Neural cell (in vitro differentiated cells): ENCODE measurements around the gene WDHD1. TPM values are rescaled to one million over a fixed set of nuclear protein-coding genes. Genes with fewer than 3 reads are reported as not detected.

Experiments
- H2AFZ ChIP-seq: fragments of 200-600, 300-800 bp; sonication (generic), shearing (Covaris generic); 2 replicates; pipeline ENCODE4 v1.6.0; 2014; ENCODE audit warnings: low read depth, mild to moderate bottlenecking, antibody characterized with exemption, low read length, moderate library complexity
- H3F3A ChIP-seq: fragments of 200-600 bp; shearing (Covaris generic); 2 replicates; pipeline ENCODE4 v1.6.1; 2016; ENCODE audit warnings: mild to moderate bottlenecking, moderate library complexity, mixed read lengths, antibody characterized with exemption, low read length; ENCODE audit not compliant: insufficient read depth, poor library complexity, severe bottlenecking
- H3K27ac ChIP-seq: fragments of 200-600, 300-800 bp; sonication (generic), shearing (Covaris generic); 2 replicates; pipeline ENCODE4 v1.5.1; 2014; ENCODE audit warnings: mild to moderate bottlenecking, low read length, moderate library complexity
- H3K27me3 ChIP-seq: fragments of 300-800, 200-600 bp; sonication (generic), shearing (Covaris generic); 2 replicates; pipeline ENCODE4 v1.6.0; 2014; ENCODE audit warnings: mild to moderate bottlenecking, low read depth, low read length, moderate library complexity; ENCODE audit not compliant: insufficient read depth
- H3K36me3 ChIP-seq: fragments of 300-800, 200-600 bp; sonication (generic), shearing (Covaris generic); 2 replicates; pipeline ENCODE4 v1.5.1; 2014; ENCODE audit warnings: mild to moderate bottlenecking, antibody characterized with exemption, low read length, moderate library complexity; ENCODE audit not compliant: insufficient read depth
- H3K4me2 ChIP-seq: fragments of 300-800, 200-600 bp; sonication (generic), shearing (Covaris generic); 2 replicates; pipeline ENCODE4 v1.6.0; 2014; ENCODE audit warnings: mild to moderate bottlenecking, low read length
- H3K4me3 ChIP-seq: fragments of 300-800, 200-600 bp; sonication (generic), shearing (Covaris generic); 2 replicates; pipeline ENCODE4 v1.5.1; 2014; ENCODE audit warnings: mild to moderate bottlenecking, low read length, moderate library complexity
- H3K79me2 ChIP-seq: fragments of 200-600 bp; shearing (Covaris generic); replicated peaks from 2 replicates; pipeline ENCODE4 v1.6.0; 2014; ENCODE audit warnings: mild to moderate bottlenecking, low read length, moderate library complexity; ENCODE audit not compliant: insufficient read depth
- H3K9ac ChIP-seq: fragments of 300-800, 200-600 bp; sonication (generic), shearing (Covaris generic); 2 replicates; pipeline ENCODE4 v1.6.1; 2016; ENCODE audit warnings: mild to moderate bottlenecking, low read length, mixed read lengths
- H3K9me2 ChIP-seq: fragments of 200-600 bp; shearing (Covaris generic); 2 replicates; pipeline ENCODE4 v1.6.1; 2016; ENCODE audit warnings: mild to moderate bottlenecking, low read length, mixed read lengths; ENCODE audit not compliant: insufficient read depth
- H3K9me3 ChIP-seq: fragments of 200-600, 300-800 bp; sonication (generic), shearing (Covaris generic); 2 replicates; pipeline ENCODE4 v1.6.1; 2016; ENCODE audit warnings: mild to moderate bottlenecking, mixed run types, low read length, moderate library complexity, mixed read lengths
- H4K20me1 ChIP-seq: fragments of 200-600 bp; shearing (Covaris generic); 2 replicates; pipeline ENCODE4 v1.6.1; 2016; ENCODE audit warnings: mild to moderate bottlenecking, mixed run types; ENCODE audit not compliant: insufficient read depth
- CTCF ChIP-seq: fragments of 450-650 bp; IDR thresholded peaks from 2 replicates; pipeline ENCODE4 v1.5.1; 2014; ENCODE audit warnings: antibody characterized with exemption, mild to moderate bottlenecking, moderate library complexity; ENCODE audit not compliant: poor library complexity, severe bottlenecking
- EP300 ChIP-seq: fragments of 450-650 bp; conservative IDR thresholded peaks from 2 replicates; pipeline ENCODE4 v1.6.1; 2014; ENCODE audit warnings: antibody characterized with exemption, mild to moderate bottlenecking, moderate library complexity; ENCODE audit not compliant: poor library complexity, severe bottlenecking
- EZH2 ChIP-seq: fragments of 200-600, 300-800 bp; shearing (Covaris generic), sonication (generic); IDR thresholded peaks from 2 replicates; pipeline ENCODE4 v1.6.1; 2014; ENCODE audit warnings: antibody characterized with exemption, low read length, borderline replicate concordance, mild to moderate bottlenecking; ENCODE audit not compliant: insufficient read depth, poor library complexity, severe bottlenecking
- MXI1 ChIP-seq: fragments of 450-650 bp; conservative IDR thresholded peaks from 2 replicates; pipeline ENCODE4 v1.6.1; 2014; ENCODE audit warnings: antibody characterized with exemption, mild to moderate bottlenecking; ENCODE audit not compliant: poor library complexity, severe bottlenecking
- POLR2AphosphoS5 ChIP-seq: IDR thresholded peaks from 2 replicates; pipeline ENCODE4 v1.6.1; 2012
- RAD21 ChIP-seq: fragments of 450-650 bp; conservative IDR thresholded peaks from 2 replicates; pipeline ENCODE4 v1.6.1; 2014; ENCODE audit warnings: antibody characterized with exemption, mild to moderate bottlenecking, moderate library complexity
- REST ChIP-seq: IDR thresholded peaks from 2 replicates; pipeline ENCODE4 v1.6.1; 2012; ENCODE audit warnings: borderline replicate concordance
- SMC3 ChIP-seq: fragments of 450-650 bp; conservative IDR thresholded peaks from 2 replicates; pipeline ENCODE4 v1.6.1; 2014; ENCODE audit warnings: antibody characterized with exemption, mild to moderate bottlenecking, moderate library complexity; ENCODE audit not compliant: poor library complexity
- TAF1 ChIP-seq: IDR thresholded peaks from 2 replicates; pipeline ENCODE4 v1.6.1; 2012; ENCODE audit warnings: low read depth
- polyA plus RNA-seq: library from polyadenylated mRNA; depleted of rRNA; stranded (reverse); fragments of >200 nt; gene quantifications from 2 replicates; pipeline ENCODE4 v1.2.3, GENCODE V29; 2014

Gene WDHD1
- polyA plus RNA-seq, 1 donor from 2014 or later: 8.0 TPM

- Histone ChIP-seq H3K9ac (no peak overlapping the region), H3K27me3 (no peaks in the 10 kb centered on the region), H3K4me3 (no peak overlapping the region), H3K79me2 (no peaks in the 10 kb centered on the region), H3K9me3 (no peaks in the 10 kb centered on the region), H3K36me3 (no peaks in the 10 kb centered on the region), H4K20me1 (no peaks in the 10 kb centered on the region), H3K9me2 (no peaks in the 10 kb centered on the region), H3K27ac (no peak overlapping the region), H3K4me2 (no peak overlapping the region), H3F3A (no peaks in the 10 kb centered on the region), H2AFZ (no peak overlapping the region)
- TF ChIP-seq CTCF: no peak
Observed at GRCh38 chr14:54919330-54919729, 107.6 kb downstream of the WDHD1 start.

GRCh38 chr14:54918427-54918826 lies 108.5 kb downstream of the WDHD1 start:
- Histone ChIP-seq H3K27ac (no peak overlapping the region), H3K36me3 (no peaks in the 10 kb centered on the region), H3K9me2 (no peaks in the 10 kb centered on the region), H3K4me2 (no peak overlapping the region), H4K20me1 (no peaks in the 10 kb centered on the region), H3K79me2 (no peaks in the 10 kb centered on the region), H2AFZ (no peak overlapping the region), H3K27me3 (no peaks in the 10 kb centered on the region), H3F3A (no peaks in the 10 kb centered on the region), H3K9ac (no peak overlapping the region), H3K4me3 (no peak overlapping the region), H3K9me3 (no peaks in the 10 kb centered on the region)
- TF ChIP-seq TAF1 (no peak), EZH2 (no peak), EP300 (no peak), REST (no peak), MXI1 (no peak), RAD21 (no peak), SMC3 (no peak), POLR2AphosphoS5 (no peak), CTCF (no peak)
